Activated gamma-delta T cell treated with anti-CD3 and anti-CD28 coated beads, Interleukin-2, amount 50 U/mL, for 16 hours (primary cell): ENCODE results near the gene CAMTA1.

ENCODE experiments used
- DNase-seq: peaks from one replicate; pipeline ENCODE4 v3.0.0-alpha.2; 2020; ENCODE audit warnings: low read depth

CAMTA1 gene

DNA sequence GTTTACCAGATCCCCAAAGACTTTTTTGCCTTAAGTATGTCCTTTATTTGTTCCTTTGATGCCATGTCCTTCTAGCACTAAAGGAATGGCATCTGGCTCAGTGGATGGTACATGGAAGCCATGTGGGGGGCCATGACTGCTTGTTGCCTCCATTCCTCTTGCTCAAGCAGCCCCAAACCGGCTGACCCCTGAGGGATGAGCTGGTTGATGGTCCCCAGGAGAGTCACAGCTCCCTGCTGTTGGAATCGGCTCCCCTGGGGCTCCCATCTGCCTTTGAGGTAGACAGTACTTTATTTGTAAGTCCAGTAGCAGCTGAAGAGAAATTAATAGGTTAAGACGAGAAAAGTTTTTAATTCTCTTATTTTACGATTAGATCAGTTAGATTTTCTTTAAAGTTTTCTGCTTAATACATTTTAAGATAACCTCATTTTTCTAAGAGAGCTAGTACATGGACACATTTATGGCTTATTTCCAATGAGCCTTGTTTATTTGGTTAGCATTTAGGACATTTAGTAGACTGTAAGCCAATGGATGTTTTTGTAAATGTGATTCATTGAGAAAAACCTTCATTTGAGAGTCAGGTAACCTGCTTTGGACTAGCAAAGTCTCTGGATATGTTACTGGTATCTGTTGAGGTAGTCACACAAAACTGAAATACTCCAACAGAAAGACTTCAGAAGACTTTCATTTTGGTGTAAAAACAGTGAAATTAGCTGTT is 88.2 kb downstream of the CAMTA1 start:
- no peak for DNase-seq

- DNase-seq, result no peak
Measured at GRCh38 chr1:6874298-6874697, 89.0 kb downstream of the CAMTA1 start.

- DNase-seq, result no peak
Measured at GRCh38 chr1:6880951-6881690, 95.9 kb downstream of the CAMTA1 start.

- DNase-seq, result no peak
Measured at GRCh38 chr1:6882414-6882813, 97.2 kb downstream of the CAMTA1 start.

GRCh38 chr1:6884652-6885153 is 99.4 kb downstream of the CAMTA1 start:
- DNase-seq, result no peak

DNA sequence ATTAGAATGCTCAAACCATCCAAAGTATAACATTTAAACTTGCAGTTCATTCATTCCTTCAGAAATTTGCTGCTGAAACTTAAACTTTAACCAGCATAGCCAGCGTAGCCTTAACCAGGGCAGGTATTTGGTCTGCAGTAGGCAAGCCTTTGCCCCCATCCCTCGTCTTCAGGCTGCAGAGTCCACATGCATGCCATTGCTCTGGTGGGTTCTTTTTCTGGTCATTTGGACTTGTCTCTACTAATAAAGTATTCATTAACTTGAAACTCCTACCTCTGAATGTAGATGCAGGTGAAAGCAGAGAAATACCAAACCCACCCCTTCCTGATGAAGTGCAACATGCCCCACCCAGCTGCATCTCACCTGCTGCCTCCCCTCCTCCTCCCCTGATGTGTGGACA is 100.2 kb downstream of the CAMTA1 start:
- DNase-seq, result no peak

- no peak for DNase-seq
Measured at GRCh38 chr1:6886523-6886922, 101.3 kb downstream of the CAMTA1 start.

- DNase-seq, result no peak
Measured at GRCh38 chr1:6888268-6888667, 103.0 kb downstream of the CAMTA1 start.

DNA sequence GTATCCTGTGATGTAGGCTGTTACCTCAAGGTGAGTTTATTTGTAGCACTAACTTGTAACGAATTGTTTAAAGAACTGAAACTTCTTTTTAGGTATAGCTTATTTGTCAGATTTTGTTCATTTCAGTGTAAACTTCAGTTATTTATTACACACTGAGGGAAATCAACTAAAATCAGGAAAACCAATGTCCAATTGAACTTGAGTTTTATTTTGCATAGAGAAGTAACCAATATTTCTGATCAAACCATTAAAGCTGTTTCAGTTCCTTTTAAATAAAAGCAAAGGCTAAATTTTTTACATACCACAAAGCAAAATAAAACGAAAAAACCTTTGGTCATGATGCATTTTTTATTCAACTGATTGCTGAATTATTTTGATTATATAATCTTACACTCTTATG is 103.6 kb downstream of the CAMTA1 start:
- no peak for DNase-seq

DNA sequence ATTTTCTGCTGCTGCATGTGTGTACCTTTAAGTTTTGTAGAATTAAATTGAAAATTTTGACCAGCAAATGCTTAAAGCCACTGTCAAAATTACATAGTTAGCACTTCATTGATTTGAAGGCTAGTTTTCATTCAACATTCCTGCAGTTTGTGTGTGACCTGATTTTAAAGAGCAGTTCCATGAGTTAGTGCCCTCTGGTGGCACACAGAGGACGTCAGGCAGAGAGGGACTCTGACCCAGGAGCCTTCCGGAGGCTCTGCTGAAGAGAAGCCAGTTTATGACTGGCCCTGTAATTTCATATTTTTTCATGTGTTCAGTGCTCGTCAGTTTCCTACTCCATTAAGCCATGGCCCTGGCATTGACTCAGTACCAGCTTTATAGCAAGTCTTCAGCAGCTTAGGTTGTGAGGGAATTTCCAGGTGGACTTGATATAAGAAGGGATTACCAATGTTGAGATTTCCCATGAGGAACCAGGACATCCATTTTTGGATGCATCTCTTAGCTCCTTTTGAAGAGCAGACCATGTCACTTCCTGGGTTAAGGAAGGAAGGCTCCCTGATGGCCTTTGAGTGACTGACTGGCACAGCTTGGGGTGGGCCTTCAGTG is 104.7 kb downstream of the CAMTA1 start:
- DNase-seq, result no peak

- DNase-seq, result no peak
Measured at GRCh38 chr1:6890686-6891085, 105.4 kb downstream of the CAMTA1 start.

DNA sequence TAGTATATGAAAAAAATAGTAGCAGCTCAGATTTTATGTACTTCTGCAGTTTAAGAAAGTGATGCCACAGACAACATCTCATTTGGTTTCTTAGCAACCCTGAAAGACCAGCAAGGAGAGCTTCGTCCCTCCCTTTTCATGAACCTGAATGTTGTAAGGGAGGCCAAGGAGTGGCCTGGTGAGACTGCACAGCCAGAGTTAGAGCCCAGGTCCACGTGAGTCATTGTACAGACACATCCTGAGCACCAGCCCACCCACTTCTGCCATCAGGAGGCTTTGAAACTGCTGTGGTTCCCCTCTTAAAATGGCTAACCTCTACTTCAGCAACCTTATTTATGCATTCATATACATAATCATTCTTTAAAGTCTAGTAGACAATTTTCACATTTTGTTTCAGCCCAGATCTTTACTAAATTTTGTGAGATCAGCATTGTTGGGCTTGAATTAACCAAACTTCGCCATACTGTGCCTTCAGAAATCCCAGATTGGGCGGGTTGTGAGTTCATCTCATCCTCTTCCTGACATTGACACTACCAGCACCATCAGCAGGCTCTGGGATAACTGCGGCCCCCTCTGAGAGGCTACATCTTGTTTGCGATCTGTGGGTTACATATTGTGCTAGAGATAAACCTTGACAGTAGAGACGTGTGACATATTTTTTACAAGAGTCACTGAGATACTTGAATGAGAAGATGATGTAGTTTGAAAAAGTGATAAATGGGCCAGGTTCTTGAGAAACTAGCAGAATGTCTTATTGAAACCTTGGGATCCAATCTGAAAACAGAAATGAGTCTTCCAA is 106.7 kb downstream of the CAMTA1 start:
- DNase-seq, result no peak

- no peak for DNase-seq
Measured at GRCh38 chr1:6893388-6893787, 108.1 kb downstream of the CAMTA1 start.

DNA sequence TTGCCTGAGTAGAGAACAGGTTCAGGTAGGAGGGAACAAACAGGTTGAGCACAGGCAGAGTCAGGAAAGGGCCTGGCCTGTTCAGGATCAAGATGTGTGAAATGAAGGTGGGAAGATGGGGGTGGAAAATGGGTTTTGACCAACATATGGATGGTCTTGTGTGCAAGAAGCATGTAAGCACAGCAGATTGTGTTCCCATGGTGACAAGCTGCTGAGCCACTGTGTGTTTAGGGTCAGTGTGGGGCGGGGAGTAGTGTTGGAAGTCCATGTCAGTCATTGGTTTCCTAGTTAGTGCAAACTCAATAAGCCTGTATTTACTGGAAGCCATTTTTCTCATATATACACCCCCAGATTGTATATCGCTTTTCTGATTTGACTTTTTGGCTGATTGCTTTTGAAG is 111.9 kb downstream of the CAMTA1 start:
- no peak for DNase-seq

DNA sequence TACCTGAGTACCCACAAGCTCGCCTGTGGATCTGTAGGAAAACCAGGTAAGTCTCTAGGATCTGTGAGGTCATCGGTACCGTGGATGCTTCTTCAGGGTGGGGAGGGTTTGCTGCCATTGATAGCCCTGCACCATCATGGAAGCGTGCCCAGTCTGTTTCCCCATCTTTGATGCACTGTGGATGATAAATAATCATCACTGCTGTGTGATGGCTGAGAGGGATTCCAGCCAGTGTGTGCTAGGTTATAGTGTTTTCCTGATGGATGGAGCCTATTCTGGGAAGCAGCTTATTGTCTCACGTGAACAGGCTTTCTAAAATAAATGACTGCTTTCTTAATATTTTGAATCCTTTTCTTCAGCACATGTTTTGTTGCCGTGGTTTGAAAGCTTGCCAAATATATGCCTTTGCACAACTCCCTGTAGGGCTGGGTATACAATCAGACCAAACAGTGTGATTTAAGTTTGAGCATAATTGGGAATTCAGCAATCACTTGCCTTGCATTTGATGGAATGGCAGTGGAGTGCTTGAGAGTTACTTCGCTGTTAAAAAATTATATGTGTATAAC is 113.8 kb downstream of the CAMTA1 start:
- DNase-seq, result no peak

- DNase-seq, result no peak
Measured at GRCh38 chr1:6899621-6900020, 114.4 kb downstream of the CAMTA1 start.

- no peak for DNase-seq
Measured at GRCh38 chr1:6902153-6902552, 116.9 kb downstream of the CAMTA1 start.

GRCh38 chr1:6904476-6905170 is 119.4 kb downstream of the CAMTA1 start:
- no peak for DNase-seq

GRCh38 chr1:6905331-6905730 is 120.1 kb downstream of the CAMTA1 start:
- no peak for DNase-seq

GRCh38 chr1:6905790-6906189 is 120.5 kb downstream of the CAMTA1 start:
- no peak for DNase-seq

- DNase-seq, result no peak
Measured at GRCh38 chr1:6906783-6907182, 121.5 kb downstream of the CAMTA1 start.
